GM21619 (cell line): Measurements from ENCODE around the gene SMOC1.

Experiments
- ATAC-seq: cut with Tn5 transposase; IDR thresholded peaks from one replicate; pipeline ENCODE4 v1.9.1; 2021; ENCODE audit not compliant: unreplicated experiment

SMOC1 gene

GRCh38 chr14:69980457-69981425 is 101.5 kb downstream of the SMOC1 start:
- no peak for ATAC-seq

DNA sequence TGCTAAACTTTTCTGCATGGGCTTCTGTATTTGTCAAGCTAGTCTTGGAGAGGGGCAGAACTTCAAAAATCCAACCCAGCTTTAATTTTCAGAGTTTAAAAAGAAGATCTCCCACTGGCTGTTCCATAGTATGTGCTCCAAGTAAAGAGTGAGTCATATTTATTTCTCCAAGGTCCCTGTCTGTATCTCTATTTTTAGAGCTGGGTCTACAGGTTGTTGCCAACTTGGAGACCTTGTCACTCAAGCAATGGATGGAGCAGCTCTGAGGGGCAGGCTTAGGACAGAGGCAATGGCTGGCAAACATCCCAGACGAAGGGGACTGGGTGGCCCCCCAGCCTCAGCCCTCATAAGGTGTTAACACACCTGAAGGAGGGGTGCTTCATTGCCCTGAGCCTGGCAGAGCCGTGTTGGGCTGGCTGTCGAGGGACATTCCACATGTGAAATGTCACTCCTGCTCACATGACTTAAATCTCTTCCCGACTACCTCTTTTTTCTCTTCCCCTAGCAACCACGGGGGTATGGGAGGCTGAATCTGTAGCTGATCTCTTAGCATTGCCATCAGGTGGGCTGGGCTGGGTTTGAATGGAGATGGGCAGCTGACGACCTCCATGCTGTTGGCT is 103.1 kb downstream of the SMOC1 start:
- ATAC-seq, result no peak

- no peak for ATAC-seq
Observed at GRCh38 chr14:69982886-69983285, 103.7 kb downstream of the SMOC1 start.

DNA sequence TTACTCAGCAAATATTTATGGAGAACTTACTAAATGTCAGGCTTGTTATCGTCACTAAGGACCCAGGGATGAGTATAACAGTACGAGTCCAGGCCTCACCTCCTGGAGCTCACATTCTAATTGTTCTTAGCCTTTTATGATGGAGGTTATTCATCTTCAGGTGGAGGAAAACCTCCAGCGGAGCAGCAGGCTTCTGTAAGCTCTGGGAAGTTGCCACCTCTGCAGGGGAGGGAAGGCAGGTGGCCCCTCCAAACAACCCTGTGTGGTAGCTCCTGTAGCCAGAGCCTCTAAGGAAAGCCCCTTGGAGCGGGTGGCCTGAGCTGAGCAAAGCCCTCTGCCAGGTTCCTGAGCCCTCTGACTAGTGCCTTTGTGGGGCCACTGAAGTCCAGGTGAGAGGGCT is 104.1 kb downstream of the SMOC1 start:
- ATAC-seq, result no peak

GRCh38 chr14:69985463-69985862 is 106.2 kb downstream of the SMOC1 start:
- ATAC-seq, result no peak

DNA sequence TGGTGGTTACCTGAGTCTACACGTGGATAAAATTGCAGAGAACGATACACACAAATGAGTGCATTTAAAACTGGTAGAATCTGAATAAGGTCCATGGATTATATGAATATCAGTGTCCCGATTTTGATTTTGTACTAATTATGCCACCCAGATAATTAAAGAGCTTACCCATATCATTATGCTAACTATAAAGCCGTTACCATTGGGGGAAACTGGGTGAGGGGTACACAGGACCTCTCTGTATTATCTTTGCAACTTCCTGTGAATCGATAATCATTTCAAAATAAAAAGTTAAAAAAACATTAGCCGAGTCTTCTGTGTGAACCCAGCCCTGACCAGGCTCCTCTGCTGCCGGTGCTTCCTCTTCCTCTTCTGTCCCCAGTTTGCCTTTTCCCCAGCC is 107.1 kb downstream of the SMOC1 start:
- ATAC-seq, result no peak

DNA sequence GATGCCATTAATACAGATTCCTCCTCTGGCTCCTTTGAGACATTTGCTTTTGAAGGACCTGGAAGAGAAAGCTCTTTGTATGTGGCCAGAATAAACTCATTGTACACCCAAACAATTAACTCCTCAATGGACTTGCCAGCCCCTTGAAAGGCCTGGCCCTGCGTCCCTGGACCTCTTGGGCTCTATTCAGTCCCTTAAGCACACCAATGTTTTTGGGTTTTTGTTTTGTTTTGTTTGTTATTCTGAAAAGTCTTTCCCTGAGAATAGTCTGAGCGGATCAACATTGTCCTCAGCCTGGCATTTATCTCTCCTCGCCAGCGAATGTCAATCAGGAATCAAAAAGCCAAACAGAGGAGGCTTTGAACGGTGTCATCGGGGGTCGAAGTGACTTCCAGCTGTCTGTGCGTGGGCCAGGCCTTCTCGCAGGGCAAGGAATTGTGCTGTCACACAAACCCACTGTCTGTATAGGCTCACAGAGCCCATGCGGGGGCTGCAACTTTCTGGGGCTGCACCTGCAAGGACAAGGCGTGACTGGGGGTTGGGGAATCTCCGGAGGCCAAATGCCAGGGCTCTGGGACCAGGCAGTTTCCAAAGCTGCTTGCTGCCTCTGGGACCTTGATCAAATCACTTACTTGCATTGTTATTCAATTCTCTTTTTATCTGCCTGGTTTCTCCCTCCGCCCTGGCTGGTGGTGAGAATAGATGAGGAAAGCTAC is 108.3 kb downstream of the SMOC1 start:
- no peak for ATAC-seq

GRCh38 chr14:69988979-69989378 is 109.8 kb downstream of the SMOC1 start:
- ATAC-seq, result no peak

GRCh38 chr14:69989622-69990021 is 110.4 kb downstream of the SMOC1 start:
- ATAC-seq, result no peak

DNA sequence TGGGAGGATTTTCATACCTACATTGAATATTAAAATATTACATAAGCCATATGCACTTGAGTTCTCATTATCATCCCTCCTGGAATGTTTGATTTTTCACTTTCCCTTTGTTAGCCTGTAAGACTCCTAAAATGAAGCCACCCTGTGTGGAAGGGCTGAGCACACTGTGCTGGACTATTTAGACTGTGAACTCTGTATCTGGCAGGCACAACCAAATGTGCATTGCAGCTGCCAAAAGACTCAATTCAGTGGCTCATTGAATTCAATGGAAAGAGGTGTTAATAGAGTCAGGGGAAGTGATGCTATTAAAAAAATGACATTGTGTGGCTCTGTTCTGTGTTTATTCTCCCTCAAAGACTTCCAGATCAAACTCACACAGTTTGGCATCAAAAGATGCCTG is 111.1 kb downstream of the SMOC1 start:
- no peak for ATAC-seq

GRCh38 chr14:69991422-69991821 is 112.2 kb downstream of the SMOC1 start:
- no peak for ATAC-seq

- no peak for ATAC-seq
Observed at GRCh38 chr14:69992564-69992963, 113.3 kb downstream of the SMOC1 start.

GRCh38 chr14:69993326-69993725 is 114.1 kb downstream of the SMOC1 start:
- ATAC-seq, result no peak

DNA sequence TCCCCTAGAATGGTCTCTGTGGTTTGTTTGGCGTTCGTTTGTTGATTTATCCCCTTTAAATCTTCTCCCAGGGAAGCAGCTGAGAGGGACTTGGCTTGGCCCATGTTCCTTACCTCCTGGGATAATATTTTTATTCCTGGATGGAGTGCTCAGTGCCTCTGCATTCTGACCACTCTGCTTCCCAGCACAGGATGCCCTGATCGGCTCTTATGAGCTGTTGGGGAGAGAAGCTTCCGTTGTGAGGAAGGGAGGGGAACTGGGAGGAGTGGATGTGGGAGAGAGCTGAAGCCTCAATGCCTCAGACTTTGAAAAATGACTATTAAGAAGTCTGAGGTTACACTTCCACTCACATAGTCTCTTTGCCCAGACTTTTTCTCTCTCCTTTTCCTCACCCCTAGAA is 114.8 kb downstream of the SMOC1 start:
- ATAC-seq, result no peak

- ATAC-seq, result no peak
Observed at GRCh38 chr14:69996216-69996615, 117.0 kb downstream of the SMOC1 start.

- no peak for ATAC-seq
Observed at GRCh38 chr14:69997849-69998248, 118.6 kb downstream of the SMOC1 start.

- no peak for ATAC-seq
Observed at GRCh38 chr14:69999261-69999674, 120.1 kb downstream of the SMOC1 start.

- no peak for ATAC-seq
Observed at GRCh38 chr14:70000601-70001000, 121.4 kb downstream of the SMOC1 start.

DNA sequence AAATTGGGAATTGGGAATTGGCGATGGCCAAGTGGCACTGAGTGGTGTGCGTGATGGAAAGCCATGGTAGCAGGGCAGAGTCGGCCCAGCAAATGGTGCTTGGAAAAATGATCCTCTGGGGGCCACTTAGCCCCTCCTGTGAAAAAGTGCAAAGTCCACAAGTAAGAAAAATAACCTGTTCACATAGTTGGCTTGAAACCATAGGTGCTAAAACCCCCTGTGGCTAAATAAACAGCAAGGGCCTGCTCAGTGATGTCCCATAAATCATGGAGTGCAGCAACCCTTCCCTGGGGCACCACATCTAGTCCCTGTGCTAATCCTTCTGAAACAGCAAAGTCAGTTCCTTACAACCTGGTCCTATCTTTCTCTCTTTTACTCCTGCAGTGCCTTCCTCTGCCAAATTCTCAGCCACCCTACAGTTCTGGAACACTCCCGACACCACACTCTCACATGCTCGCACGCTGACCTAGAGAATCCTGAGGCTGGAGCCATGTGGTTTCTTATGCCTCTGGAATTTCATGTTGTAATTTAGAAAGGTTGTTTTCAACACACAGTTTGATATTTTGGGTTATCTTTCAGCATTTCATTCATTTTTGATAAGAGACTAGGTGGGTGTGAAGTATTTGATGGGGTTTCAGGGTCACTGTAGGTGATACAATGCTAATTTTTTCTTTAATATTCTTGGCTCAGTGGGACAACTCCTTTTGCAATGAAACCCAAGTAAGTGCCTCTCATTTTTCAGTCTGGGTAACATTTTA is 123.6 kb downstream of the SMOC1 start:
- ATAC-seq, result no peak

- no peak for ATAC-seq
Observed at GRCh38 chr14:70004791-70005190, 125.6 kb downstream of the SMOC1 start.

- ATAC-seq, result no peak
Observed at GRCh38 chr14:70005281-70005805, 126.1 kb downstream of the SMOC1 start.
